GM12892 (cell line): ENCODE results near the gene MLF1.

ENCODE experiments used
- POLR2AphosphoS5 ChIP-seq: IDR thresholded peaks from 2 replicates; pipeline ENCODE4 v1.6.1; 2011; ENCODE audit warnings: low read depth, low read length, control low read depth
- TAF1 ChIP-seq: IDR thresholded peaks from 2 replicates; pipeline ENCODE4 v1.6.1; 2011; ENCODE audit warnings: low read depth, mild to moderate bottlenecking, control low read depth, low read length, borderline replicate concordance

DNA sequence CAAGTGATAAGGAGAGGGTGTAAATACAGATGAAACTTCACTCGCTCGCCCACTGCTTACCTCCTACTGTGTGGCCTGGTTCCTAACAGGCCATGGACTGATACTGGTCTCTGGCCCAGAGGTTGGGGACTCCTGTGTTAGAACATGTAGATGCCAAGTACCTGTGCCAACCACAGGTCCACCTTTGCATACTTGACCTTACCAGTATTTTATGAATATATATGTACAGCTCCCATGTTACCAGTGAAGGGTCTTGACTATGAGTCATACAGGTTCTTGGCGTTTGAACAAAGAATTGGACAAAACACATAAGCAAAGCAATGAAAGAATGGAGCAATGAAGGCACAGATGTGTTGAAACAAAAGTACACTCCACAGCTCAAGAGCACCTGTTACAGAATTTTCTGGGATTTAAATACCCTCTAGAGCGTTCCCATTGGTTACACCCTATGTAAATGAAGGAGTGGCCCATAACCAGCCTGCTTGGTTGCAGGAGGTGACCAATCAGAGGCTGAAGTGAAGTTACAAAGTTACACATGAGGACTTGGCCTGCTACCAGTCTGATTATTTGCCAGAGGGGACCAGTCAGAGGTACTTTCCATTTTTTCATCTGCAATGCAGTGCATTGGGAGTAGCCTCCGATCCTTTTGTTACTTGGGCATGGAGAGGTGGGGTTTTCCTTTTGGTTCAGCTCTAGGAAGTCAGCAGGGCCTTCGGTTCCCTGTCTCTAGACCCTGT is 71.6 kb downstream of the MLF1 start:
- no peak for TF ChIP-seq POLR2AphosphoS5
- TF ChIP-seq TAF1: no peak
